NCI-H1048 (cell line): ENCODE measurements around the gene CSTPP1.
"Not testable (repeated sequence)": the region's sequence is repeated elsewhere in the genome, so short reads cannot be mapped to it uniquely, and the experiment has no call there.

Source experiments
- DNase-seq: peaks from one replicate; lab custom pipeline; 2025; lab: John Stamatoyannopoulos, UW

CSTPP1 gene

DNA sequence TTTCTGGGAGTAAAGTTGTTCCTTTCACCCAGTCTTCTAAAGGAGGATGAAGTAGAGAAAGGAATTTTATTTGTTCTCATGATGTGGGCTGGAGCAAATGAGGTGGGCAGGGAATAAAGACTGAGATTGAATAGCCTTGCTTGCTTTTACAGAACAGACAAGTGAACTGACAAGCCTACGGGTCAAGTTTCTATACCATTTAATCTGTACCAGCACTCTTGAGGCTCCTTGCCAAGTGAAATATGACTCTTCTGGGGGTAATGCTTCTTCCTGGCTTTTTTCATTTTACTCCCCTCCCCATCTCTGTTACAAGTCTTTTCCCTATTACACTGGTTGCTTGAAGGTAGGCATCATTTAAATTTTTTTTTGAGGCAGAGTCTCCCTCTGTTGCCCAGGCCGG, 54.8 kb downstream of the CSTPP1 start:
- no peak for DNase-seq

DNA sequence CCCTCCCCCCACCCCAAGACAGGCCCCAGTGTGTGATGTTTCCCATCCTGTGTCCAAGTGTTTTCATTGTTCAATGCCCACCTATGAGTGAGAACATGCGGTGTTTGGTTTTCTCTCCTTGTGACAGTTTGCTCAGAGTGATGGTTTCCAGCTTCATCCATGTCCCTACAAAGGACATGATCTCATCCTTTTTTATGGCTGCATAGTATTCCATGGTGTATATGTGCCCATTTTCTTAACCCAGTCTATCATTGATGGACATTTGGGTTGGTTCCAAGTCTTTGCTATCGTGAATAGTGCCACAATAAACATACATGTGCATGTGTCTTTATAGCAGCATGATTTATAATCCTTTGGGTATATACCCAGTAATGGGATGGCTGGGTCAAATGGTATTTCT, 55.8 kb downstream of the CSTPP1 start:
- DNase-seq: not testable (repeated sequence)

DNA sequence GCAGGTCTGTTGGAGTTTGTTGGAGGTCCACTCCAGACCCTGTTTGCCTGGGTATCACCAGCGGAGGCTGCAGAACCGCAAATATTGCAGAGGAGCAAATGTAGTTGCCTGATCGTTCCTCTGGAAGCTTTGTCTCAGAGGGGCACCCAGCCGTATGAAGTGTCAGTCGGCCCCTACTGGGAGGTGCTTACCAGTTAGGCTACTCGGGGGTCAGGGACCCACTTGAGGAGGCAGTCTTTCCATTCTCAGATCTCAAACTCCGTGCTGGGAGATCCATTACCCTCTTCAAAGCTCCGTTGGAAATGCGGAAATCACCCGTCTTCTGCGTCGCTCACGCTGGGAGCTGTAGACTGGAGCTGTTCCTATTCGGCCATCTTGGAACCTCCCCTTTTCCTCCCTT, 61.2 kb downstream of the CSTPP1 start:
- not testable (repeated sequence) for DNase-seq

DNA sequence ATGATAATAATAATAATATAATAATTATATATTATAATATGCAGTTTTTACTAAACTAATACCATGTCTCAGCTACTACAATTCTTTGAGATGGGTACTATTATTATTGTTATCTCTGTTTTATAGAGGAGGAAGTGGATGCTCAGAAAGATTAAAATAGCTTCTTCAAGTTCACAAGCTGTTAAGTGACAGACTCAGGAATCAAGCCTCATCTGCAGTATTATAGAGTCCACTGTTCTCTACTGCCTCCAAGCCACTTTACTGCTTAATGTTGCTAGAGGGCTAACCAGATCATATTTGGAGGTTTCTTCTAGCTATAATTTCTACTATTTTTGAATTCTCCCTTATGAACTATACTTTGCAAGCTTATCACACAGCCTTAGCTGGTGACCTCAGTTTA, 62.7 kb downstream of the CSTPP1 start:
- no peak for DNase-seq

DNA sequence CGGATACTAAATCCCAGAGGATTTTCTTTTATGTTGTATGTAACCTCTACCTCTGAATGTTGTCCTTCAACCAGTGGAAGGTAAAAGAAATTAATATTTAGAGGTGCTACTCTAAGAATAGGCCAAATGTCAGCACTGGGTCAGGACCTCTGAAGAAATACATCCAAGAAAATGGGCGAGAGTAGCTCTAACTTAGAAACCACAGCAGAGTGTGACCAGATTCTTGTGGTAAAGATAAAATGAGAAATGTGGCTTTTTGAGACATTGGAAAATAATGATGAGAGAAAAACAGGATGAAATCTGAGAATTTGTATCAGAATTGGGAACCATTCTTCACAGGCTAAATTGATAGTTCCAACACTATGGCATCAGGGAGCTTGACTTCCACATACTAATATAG, 63.5 kb downstream of the CSTPP1 start:
- DNase-seq: no peak

DNA sequence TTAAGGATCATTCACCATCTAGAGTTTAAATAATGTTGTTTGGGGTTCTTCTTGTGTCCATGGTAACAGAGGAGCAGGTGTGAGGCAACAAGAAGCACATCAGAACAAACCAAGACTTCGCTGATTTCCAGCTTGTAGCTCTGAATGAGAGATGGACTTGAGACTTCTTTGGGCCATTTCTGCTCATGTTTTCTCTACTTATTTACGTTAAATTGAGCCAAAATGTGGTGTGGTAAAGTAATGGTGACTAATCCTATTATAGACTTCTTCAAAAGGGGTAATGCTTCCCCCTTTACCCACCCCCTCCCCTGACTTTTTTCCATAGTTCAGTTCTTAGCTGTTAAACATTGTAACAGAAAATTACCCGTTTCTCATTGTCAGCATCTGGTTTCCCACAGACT, 65.2 kb downstream of the CSTPP1 start:
- no peak for DNase-seq

DNA sequence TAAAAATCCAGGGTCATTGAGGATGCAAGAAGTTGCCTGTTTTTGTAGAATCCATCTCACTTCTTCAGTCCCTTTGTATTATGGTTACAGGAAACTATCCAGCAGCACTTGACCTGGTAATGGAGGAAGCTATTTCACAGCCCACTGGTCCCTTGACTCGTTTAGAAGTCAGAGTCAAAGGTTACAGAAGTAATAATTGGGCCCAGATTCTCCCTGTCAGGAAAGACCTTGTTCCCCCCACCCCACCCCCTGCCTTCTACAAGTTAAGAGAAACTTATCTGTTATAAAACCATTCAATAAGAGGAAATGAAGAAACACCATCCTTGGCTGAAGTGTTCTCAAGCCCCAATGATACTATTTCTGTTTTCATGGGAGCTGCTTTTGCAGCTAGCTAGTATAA, 65.8 kb downstream of the CSTPP1 start:
- DNase-seq: no peak

DNA sequence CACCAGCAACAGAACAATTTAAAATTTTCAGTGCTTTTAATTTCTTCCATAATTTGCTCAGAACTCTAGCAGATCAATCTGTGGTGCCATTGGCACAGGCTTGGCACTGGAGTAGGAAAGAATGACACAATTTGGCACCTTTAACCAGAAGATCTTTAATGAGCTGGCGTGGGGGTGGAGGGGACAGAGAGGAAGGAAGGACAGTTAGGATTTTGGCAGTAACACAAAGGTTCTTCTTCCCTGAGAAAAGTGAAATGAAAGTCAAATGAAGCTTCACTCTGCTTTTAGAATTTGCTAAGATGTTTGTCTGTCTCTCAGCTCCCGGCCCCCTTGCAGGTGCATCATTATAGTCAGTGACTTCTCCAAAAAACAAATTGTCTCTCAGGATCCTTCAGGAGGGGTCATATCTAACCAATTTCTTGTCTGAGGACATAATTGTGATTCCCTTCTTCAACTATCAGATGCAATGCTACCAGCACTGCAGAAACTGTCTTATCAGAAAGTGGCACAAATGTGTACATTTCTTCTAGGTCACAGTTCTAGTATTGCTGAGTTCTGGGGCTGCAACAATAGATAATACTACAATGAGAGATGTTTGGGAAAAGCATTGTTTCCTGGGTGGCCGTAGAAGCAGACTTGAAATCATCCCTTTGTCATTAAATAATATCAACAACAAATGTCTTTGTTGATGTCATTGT, 66.8 kb downstream of the CSTPP1 start:
- no peak for DNase-seq

DNA sequence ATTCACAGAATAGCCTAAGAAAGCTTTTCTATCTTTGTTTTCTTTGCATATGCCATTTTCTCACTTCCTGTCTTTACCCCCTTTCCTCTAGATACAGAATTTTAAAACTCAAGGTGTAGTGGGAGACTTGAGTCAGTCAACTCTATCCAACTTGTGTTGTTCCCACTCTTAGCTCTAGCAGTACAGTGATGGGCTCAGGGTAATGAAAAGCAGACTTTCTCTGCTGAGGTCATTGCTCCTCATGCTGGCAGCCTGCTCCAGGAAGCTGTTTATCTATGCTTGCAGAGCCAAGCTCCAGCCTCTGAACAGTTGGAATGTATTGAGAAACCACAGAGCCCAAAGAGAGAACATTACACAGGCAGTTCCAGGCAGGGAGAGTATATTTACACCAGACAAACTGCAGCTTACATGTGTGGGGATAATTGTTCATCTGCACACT, 68.1 kb downstream of the CSTPP1 start:
- no peak for DNase-seq

DNA sequence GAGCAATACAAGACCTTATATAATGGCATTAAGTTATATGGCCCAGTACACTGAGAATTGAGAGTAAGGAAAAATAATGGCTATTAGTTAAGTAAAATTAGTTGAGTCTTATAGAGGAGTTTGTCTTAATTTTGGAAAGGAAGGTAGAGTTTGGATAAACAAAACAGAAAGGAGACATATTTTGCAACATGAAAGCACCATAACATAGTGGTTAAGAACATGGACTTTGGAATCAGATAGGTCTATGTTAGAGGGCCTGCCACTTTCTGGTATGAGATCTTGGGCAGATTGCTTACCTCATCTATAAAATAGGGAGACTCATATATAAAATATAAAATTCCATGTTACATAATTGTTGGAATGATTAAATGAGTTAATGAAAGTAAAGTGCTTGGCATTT, 68.9 kb downstream of the CSTPP1 start:
- no peak for DNase-seq

DNA sequence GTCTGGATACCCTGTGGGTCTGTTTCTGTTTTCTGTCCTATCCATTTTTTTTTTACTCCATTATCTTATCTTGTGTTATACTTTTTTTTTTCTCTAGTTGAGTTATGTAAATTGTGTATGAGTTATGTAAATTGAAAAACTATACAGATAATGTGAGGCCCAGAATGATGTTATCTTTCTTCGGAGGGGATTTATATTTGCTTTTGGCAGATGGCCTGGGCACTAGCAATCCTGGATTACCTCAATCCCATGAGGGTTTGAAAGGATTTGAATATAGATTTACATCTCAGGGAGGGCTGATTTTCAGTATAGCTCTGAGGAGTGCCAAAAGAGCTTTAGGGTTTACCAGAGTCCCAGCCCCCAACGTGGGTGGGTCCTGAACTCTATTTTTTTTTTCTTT, 71.0 kb downstream of the CSTPP1 start:
- DNase-seq: no peak

DNA sequence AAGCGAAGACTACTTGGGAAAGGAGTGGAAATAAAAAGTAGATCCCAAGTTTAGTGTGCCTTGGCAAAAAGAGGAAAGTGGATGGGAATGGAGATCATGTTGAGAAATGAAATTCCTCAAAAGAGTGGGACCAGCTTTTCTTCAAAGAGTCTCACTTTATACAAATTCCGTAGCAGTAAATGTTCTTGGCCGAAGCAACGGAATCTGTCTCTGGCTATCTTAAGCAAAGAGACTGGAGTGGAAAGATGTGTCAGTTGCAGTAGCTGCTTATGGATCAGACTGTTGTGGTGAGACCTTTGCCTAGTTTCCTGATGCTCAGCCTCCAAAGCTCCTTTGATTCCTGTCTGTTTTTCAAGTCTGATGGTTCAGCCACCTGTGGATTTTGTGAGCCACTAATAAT, 73.6 kb downstream of the CSTPP1 start:
- DNase-seq: no peak

DNA sequence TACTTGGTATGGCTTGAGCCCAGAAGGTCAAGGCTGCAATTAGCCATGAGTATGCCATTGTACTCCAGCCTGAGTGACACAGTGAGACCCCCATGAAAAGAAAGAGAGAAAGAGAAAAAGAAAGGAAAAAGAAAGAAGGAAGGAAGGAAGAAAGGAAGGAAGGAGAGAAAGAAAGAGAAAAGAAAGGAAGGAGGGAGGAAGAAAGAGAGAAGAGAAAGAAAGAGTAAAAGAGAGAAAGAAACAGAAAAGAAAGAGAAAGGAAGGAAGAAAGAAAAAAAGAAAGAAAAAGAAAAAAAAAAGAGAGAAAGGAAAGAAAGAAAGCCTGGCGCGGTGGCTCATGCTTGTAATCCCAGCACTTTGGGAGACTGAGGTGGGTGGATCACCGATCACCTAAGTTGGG, 77.5 kb downstream of the CSTPP1 start:
- no peak for DNase-seq

DNA sequence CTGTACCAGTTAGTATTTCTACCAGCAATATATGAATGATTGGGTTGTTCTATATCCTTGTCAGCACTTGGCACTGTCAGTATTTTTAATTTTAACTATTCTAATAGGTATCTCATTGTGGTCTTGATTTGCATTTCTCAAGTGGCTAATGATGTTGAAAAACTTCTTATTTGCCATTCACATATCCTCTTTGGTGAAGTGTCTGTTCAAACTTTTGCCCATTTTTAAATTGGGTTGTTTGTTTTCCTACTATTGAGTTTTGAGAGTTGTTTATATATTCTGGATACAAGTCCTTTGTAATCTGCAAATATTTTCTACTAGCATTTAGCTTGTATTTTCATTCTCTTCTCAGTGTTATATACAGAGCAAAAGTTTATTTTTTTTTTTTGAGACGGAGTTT, 82.1 kb downstream of the CSTPP1 start:
- DNase-seq: no peak

DNA sequence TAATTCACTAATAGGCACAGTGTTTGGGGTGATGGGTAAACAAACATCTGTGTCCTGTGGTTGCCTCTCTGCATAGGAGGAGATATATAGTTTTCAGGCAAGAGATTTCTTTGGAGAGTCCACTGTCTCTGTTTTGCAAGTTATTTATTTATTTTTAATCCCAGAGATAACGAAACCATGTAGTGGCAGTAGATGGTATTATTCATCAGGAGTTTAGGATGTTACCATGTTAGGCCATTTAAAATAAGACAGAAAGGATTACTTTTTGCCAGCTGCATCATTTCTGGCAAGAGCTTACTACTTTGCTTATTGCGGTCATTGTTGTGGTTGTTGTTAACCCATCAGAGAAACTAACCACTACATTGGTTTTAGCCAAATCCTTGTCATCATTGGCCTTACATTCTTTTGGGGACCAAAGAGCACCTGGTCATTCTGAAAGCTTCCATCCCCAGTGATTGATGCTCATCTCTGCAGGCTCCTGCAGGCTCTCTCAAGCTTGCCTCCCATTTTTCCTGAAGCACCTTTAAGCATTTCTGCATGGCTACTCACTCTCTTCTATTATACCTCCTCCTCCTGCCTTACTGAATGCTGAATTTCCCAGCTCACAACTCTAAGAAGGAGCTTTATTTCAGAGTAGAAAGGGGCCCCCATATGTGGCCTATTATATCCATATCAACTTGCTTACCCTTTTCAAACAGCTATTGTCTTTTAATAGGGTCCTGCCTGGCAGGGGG, 84.4 kb downstream of the CSTPP1 start:
- no peak for DNase-seq

DNA sequence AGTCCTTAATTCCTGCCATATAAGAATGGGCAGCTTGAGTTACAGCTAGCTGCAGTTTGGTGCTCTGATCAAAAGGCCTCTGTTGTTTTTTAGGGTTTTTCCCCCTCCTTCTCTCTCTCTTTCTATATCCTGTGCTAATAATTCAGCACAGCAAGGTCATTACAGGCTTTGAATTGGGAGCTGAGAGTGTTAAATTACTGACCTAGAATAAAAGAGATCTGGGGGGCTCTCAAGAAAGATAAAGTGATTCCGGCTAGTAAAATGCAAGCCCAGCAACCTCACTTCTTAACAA, 84.9 kb downstream of the CSTPP1 start:
- no peak for DNase-seq

DNA sequence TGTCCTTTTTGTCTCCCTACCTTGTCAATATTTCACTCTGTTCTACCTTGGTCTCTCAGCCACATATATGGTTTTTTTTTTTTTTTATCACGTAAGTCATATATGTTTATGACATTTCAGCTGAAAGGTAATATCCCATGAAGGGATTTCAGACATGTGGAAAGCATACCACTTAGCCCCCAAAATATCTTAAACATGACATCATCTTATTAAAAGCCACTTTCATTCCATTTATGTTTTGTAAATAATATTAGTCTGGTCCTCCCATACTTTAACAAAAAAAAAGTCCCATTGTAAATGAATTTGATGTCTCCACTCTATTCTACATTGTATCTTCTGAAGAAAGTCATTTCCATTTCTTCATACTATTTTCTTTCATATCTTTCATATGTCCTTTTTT, 85.4 kb downstream of the CSTPP1 start:
- no peak for DNase-seq

DNA sequence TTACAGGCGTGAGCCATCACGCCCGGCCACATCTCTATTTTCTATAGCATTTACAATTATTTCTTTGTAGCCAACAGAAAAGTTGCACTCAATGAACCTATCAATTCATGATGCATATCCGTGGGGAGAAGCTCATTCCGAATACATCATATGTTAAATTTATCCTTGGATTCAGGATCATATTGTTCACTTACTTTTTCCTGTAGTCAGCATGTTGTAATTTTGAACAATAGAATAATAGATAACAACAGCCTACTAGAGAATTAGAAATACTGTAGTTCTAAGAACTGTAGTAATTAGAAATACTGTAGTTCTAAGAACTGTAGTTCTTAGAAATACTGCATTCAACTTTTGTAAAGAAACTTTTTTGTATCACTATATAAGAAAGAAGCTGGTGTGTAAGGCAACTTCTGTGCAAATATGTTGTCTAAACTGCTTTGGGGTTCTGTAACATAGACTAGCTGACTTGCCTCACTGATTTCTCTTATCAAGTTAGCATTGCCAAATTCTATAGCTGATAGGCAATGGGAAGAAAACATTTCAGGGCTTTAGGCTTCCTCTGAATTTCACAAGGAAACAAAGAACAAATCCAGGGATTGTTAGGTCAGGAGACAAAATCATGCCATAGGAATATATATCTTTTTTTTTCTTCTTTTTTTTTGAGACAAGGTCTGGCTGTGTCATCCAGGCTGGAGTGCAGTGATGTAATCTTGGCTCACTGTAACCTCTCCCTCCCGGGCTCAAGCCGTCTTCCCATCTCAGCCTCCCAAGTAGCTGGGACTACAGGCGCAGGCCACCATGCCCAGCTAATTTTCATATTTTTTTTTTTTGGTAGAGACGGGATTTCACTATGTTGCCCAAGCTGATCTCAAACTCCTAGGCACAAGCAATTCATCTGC, 91.9 kb downstream of the CSTPP1 start:
- no peak for DNase-seq

DNA sequence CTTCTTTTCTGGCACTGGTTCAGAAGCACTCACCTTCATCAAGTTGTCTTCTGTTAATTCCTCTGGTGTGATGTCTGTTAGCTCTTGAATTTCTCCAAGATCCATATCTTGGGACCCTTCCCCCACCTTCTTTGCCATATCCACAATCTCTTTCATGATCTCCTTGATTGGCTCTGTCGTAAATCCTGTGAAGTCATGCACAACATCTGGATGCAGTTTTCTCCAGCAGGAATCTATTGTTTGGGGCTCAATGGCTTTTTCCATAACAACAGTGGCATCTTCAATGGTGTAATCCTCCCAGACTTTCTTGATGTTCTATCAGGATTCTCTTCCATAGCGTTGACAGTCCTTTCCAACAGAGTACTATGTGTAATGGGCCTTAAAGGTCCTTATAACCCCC, 96.9 kb downstream of the CSTPP1 start:
- no peak for DNase-seq

DNA sequence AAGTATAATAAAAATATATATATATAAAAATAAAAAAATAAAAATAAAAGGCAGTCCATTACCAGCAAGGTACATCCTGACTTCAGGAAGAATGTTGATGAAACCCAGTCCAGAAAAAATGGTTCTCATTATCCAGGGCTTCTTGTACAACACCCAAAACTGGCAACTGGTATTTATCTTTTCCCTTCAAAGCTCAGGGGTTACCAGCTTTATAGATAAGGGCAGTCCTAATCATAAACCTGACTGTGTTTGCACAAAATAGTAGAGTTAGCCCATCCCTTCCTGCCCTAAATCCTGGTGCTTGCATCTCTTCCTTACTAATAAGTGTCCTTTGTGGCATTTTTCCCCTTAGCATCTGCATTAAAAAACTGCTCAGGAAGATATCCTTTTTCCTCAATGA, 97.5 kb downstream of the CSTPP1 start:
- no peak for DNase-seq

DNA sequence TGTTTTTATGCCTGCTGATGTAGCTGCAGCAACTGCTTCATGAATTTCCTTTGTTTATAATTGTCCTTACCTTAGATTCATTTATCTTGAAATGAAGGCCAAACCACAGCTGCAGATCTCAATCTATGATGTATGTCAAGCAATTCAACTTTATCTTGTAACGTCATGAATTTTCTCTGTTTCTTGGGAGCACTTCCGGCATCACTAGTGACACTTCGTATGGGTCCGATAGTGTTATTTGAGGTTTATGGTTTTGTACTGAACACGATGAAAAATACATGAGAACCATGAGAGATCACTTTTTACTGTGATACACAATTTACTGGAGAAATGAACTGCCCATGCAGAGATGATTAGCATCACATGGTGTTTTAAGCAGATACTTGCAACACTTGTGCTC, 98.5 kb downstream of the CSTPP1 start:
- DNase-seq: no peak

DNA sequence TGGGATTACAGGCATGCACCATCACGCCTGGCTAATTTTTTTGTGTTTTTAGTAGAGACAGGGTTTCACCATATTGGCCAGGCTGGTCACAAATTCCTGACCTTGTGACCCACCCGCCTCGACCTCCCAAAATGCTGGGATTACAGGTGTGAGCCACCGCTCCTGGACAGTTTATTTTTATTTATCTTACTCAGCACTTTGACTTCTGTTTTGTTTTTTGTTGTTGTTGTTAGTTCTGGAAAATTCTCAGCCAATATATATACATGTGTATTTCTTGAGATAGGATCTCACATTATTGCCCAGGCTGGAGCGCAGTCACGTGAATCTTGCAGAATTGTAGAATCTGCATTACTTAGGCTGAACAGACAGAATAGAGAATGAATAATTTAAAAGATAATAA, 107.6 kb downstream of the CSTPP1 start:
- no peak for DNase-seq

DNA sequence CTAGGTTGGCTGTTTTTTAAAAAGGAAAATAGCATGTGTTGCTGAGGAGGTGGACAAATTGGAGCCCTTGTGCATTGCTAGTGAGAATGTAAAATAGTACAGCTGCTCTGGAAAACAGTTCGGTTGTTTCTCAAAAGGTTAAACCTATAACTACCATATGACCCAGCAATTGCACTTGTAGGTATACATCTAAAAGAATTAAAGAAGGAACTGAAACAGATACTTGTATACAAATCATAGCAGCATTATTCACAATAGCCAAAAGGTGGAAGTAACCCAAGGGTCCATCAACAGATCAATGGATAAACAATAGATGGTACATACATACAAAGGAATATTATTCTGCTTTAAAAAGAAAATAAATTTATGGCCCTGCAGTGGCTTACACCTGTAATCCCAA, 111.4 kb downstream of the CSTPP1 start:
- DNase-seq: no peak
